ENCODE measurements around the gene SRM.
"Not testable (repeated sequence)": the region's sequence is repeated elsewhere in the genome, so short reads cannot be mapped to it uniquely, and the experiment has no call there.

The SRM gene

GRCh38 chr1:11072216-11072917 is 12.5 kb upstream of the SRM start:
- Histone ChIP-seq H3K27me3 (ENCODE audit: low read depth) (no peaks in the 10 kb centered on the region), H3K4me1 (no peaks in the 10 kb centered on the region), H3K36me3 (replicated peaks) (peaks cover 90% of the 10 kb centered on the region), H3K9me3 (no peaks in the 10 kb centered on the region), H3K4me3 (no peak overlapping the region)
- in situ Hi-C loops (cut with MboI; ENCODE audit: low sequenced_read_pairs) = no loop called here
- no peak for DNase-seq (ENCODE audit: low spot score in 2 of 2)

GRCh38 chr1:11071463-11072215 is 11.8 kb upstream of the SRM start:
- no peak overlapping the region for H3K4me3 ChIP-seq
- no peaks in the 10 kb centered on the region for H3K9me3 ChIP-seq
- no peaks in the 10 kb centered on the region for H3K27me3 ChIP-seq (ENCODE audit: low read depth)
- in situ Hi-C loops (cut with MboI; ENCODE audit: low sequenced_read_pairs) = no loop called here
- peaks cover 88% of the 10 kb centered on the region for H3K36me3 ChIP-seq (replicated peaks)
- no peak for DNase-seq (ENCODE audit: low spot score in 2 of 2)
- H3K4me1 ChIP-seq = no peaks in the 10 kb centered on the region

GRCh38 chr1:11070876-11071275 is 11.1 kb upstream of the SRM start:
- H3K9me3 ChIP-seq = no peaks in the 10 kb centered on the region
- in situ Hi-C loops (cut with MboI; ENCODE audit: low sequenced_read_pairs) = no loop called here
- H3K27me3 ChIP-seq (ENCODE audit: low read depth) = no peaks in the 10 kb centered on the region
- peaks cover 88% of the 10 kb centered on the region for H3K36me3 ChIP-seq (replicated peaks)
- H3K4me1 ChIP-seq = no peaks in the 10 kb centered on the region
- DNase-seq (ENCODE audit: low spot score in 2 of 2) = no peak
- H3K4me3 ChIP-seq = no peak overlapping the region

GRCh38 chr1:11068600-11069473 is 9.0 kb upstream of the SRM start:
- Histone ChIP-seq H3K9me3 (no peaks in the 10 kb centered on the region; the same call in 1 of the 2 replicates), H3K36me3 (replicated peaks) (peaks cover 85% of the 10 kb centered on the region), H3K27me3 (ENCODE audit: low read depth) (no peaks in the 10 kb centered on the region), H3K4me3 (no peak overlapping the region), H3K4me1 (no peaks in the 10 kb centered on the region)
- in situ Hi-C loops (cut with MboI; ENCODE audit: low sequenced_read_pairs) = no loop called here
- no peak for DNase-seq (ENCODE audit: low spot score in 2 of 2)

- in situ Hi-C loops (cut with MboI; ENCODE audit: low sequenced_read_pairs) = no loop called here
- Histone ChIP-seq H3K9me3 (no peaks in the 10 kb centered on the region; the same call in 1 of the 2 replicates), H3K36me3 (replicated peaks) (peaks cover 84% of the 10 kb centered on the region), H3K27me3 (ENCODE audit: low read depth) (no peaks in the 10 kb centered on the region), H3K4me3 (no peak overlapping the region), H3K4me1 (no peaks in the 10 kb centered on the region)
- no peak for DNase-seq (ENCODE audit: low spot score in 2 of 2)
These were observed 8.1 kb upstream of the SRM start for GRCh38 chr1:11067716-11068599.

GRCh38 chr1:11065796-11066195 is 6.0 kb upstream of the SRM start:
- H3K27me3 ChIP-seq (ENCODE audit: low read depth) = no peaks in the 10 kb centered on the region
- no peak overlapping the region for H3K4me3 ChIP-seq
- DNase-seq (ENCODE audit: low spot score in 2 of 2) = no peak
- peaks cover 72% of the 10 kb centered on the region for H3K36me3 ChIP-seq (replicated peaks)
- in situ Hi-C loops (cut with MboI; ENCODE audit: low sequenced_read_pairs) = no loop called here
- peaks cover 4% of the 10 kb centered on the region; the same call in 1 of the 2 replicates for H3K4me1 ChIP-seq
- H3K9me3 ChIP-seq = no peaks in the 10 kb centered on the region; the same call in 1 of the 2 replicates

- H3K27me3 ChIP-seq (ENCODE audit: low read depth) = no peaks in the 10 kb centered on the region
- peaks cover 68% of the 10 kb centered on the region for H3K36me3 ChIP-seq (replicated peaks)
- in situ Hi-C loops (cut with MboI; ENCODE audit: low sequenced_read_pairs) = no loop called here
These were observed 5.1 kb upstream of the SRM start for GRCh38 chr1:11064942-11065341.

GRCh38 chr1:11063937-11064537 is 4.2 kb upstream of the SRM start:
- H3K36me3 ChIP-seq (replicated peaks) = peaks cover 61% of the 10 kb centered on the region
- in situ Hi-C loops (cut with MboI; ENCODE audit: low sequenced_read_pairs); H3K4me3 ChIP-seq; DNase-seq (ENCODE audit: low spot score in 2 of 2); H3K9me3 ChIP-seq; H3K4me1 ChIP-seq; H3K27me3 ChIP-seq (ENCODE audit: low read depth): not testable (repeated sequence)

More at GRCh38 chr1:11064942-11065341, 5.1 kb upstream of the SRM start:
- Histone ChIP-seq H3K4me3 (no peak overlapping the region), H3K4me1 (peaks cover 4% of the 10 kb centered on the region; the same call in 1 of the 2 replicates), H3K9me3 (no peaks in the 10 kb centered on the region; the same call in 1 of the 2 replicates)
- no peak for DNase-seq (ENCODE audit: low spot score in 2 of 2)

- no peaks in the 10 kb centered on the region for H3K27me3 ChIP-seq (ENCODE audit: low read depth)
- peaks cover 54% of the 10 kb centered on the region for H3K36me3 ChIP-seq (replicated peaks)
- in situ Hi-C loops (cut with MboI; ENCODE audit: low sequenced_read_pairs) = no loop called here
- H3K4me3 ChIP-seq = no peak overlapping the region
- peaks cover 7% of the 10 kb centered on the region; the same call in 1 of the 2 replicates for H3K4me1 ChIP-seq
- no peaks in the 10 kb centered on the region; the same call in 1 of the 2 replicates for H3K9me3 ChIP-seq
- no peak for DNase-seq (ENCODE audit: low spot score in 2 of 2)
These were observed 3.2 kb upstream of the SRM start for GRCh38 chr1:11062965-11063401.

- no peak for DNase-seq (ENCODE audit: low spot score in 2 of 2)
- H3K4me1 ChIP-seq = peaks cover 8% of the 10 kb centered on the region; the same call in 1 of the 2 replicates
- in situ Hi-C loops (cut with MboI; ENCODE audit: low sequenced_read_pairs) = no loop called here
- peaks cover 52% of the 10 kb centered on the region for H3K36me3 ChIP-seq (replicated peaks)
- no peaks in the 10 kb centered on the region for H3K27me3 ChIP-seq (ENCODE audit: low read depth)
- no peaks in the 10 kb centered on the region; the same call in 1 of the 2 replicates for H3K9me3 ChIP-seq
- H3K4me3 ChIP-seq = no peak overlapping the region
These were observed 2.0 kb upstream of the SRM start for GRCh38 chr1:11061652-11062365.

- Histone ChIP-seq H3K4me1 (peaks cover 8% of the 10 kb centered on the region; the same call in 1 of the 2 replicates), H3K4me3 (peak overlapping the region; percentile 83), H3K27me3 (ENCODE audit: low read depth) (no peaks in the 10 kb centered on the region), H3K36me3 (replicated peaks) (peaks cover 44% of the 10 kb centered on the region), H3K9me3 (no peaks in the 10 kb centered on the region)
- in situ Hi-C loops (cut with MboI; ENCODE audit: low sequenced_read_pairs) = loop anchor here (10.0 kb wide), 1 partner anchor 575 kb away; no protein-coding TSS in a partner anchor
- peak in 1 of 2 experiments; percentile 38 for DNase-seq (ENCODE audit: low spot score in 2 of 2)
These were observed 457 bp downstream of the SRM start for GRCh38 chr1:11059155-11059967.
